Superior temporal gyrus (tissue), 1 donor: Measurements from ENCODE around the gene MEF2C.

ENCODE experiments used
- DNase-seq: peaks from one replicate; pipeline ENCODE4 v3.0.0-alpha.2; 2016; ENCODE audit errors: extremely low spot score

MEF2C gene

GRCh38 chr5:88829054-88829453 lies 53.9 kb downstream of the MEF2C start:
- no peak for DNase-seq

- no peak for DNase-seq
These were observed 55.0 kb downstream of the MEF2C start for GRCh38 chr5:88827997-88828396.

- peak; percentile 70 for DNase-seq
These were observed 56.1 kb downstream of the MEF2C start for GRCh38 chr5:88826646-88827585.

- no peak for DNase-seq
These were observed 57.2 kb downstream of the MEF2C start for GRCh38 chr5:88825584-88826315.

- DNase-seq = no peak
These were observed 57.9 kb downstream of the MEF2C start for GRCh38 chr5:88824892-88825583.

DNA sequence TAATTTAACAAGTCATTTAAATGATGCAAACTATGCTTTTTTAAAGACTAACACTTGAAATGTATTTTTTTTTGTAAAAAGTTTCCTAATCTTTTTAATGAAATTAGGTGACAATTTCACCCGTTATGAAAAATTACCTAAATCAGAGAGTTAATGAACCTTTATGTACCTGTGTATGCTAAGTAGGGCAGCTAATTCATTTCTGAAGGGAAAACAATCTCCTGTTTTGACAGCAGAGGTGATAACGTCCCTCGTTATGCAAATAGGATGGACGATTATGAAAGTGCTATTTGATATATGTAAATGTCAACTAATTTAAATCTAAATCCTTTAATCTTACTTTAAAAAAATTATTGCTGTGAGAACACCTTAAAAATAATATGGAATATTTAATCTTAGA lies 58.8 kb downstream of the MEF2C start:
- DNase-seq = no peak

DNA sequence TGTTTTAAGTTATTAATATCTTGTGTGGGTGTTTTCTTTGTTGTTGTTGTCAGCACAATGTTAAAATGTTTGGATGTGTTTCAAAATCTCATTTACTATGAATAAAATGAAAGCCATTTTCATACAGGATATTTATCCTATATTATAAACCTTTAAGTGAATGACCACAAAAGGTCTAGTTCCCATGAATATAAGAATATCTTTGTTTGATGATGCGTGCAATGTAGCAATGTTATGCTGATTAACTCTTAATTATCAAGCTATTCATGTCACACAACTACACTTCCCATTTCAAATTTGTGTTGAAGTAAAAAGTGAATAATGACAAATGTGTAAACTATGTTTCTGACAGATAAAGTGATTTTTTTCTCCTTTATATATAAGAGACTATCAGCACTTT lies 59.8 kb downstream of the MEF2C start:
- no peak for DNase-seq

GRCh38 chr5:88821161-88821560 lies 61.8 kb downstream of the MEF2C start:
- no peak for DNase-seq

DNA sequence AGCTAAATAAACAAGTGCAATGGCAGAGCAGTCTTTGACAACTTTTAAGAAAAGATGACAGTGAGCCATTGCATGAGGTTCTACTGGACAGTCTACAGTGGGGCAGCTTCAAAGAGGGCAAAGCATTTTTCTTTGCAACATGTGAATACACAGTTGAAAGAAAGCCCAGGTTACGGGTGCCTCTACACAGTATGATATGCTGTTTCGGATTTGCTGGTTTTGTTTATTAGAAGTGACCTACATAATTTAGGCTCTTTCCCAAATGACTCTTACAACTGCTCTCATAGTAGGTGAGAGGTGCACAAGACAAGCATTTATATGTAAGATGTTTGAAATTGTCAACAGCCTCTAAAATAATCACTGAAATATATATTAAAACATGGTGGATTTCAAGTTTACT lies 62.4 kb downstream of the MEF2C start:
- no peak for DNase-seq

GRCh38 chr5:88819301-88819999 lies 63.5 kb downstream of the MEF2C start:
- no peak for DNase-seq

DNA sequence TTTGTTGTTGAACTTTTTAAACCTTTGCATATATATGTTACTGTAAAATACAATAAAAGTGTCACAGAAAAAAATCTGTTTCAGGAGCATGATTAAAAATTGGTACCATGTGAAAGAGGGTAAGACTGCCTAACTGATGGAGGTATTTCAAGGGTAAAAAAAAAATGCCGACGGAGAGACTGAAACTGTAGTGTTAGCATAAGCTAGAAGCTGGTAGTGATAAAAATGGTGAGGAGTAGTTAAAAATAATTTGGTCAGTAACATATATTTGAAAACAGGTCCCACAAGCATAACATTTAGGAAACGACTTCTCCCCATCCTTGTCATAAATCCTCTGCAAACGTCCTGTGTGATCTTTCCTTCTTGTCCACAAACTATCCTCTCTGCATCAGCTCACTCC lies 64.7 kb downstream of the MEF2C start:
- no peak for DNase-seq

DNA sequence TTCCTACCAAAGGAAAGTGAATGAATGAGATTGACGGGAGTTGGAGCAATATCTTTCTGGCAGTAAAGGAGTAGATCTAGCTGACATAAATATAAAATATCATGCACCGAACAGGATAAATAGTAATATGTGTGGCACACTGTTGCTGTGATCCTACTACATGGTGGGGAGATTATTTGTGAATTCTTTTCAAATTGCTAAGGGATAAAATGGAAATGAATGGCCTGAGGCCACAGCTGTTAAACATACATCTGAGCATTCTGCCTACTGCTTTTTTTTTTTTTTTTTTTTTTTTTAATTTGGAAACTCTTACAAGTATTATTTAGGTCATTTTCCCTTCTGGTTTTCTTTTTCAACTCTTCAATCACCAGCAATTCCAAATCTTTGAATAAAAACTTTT lies 66.8 kb downstream of the MEF2C start:
- DNase-seq = no peak

DNA sequence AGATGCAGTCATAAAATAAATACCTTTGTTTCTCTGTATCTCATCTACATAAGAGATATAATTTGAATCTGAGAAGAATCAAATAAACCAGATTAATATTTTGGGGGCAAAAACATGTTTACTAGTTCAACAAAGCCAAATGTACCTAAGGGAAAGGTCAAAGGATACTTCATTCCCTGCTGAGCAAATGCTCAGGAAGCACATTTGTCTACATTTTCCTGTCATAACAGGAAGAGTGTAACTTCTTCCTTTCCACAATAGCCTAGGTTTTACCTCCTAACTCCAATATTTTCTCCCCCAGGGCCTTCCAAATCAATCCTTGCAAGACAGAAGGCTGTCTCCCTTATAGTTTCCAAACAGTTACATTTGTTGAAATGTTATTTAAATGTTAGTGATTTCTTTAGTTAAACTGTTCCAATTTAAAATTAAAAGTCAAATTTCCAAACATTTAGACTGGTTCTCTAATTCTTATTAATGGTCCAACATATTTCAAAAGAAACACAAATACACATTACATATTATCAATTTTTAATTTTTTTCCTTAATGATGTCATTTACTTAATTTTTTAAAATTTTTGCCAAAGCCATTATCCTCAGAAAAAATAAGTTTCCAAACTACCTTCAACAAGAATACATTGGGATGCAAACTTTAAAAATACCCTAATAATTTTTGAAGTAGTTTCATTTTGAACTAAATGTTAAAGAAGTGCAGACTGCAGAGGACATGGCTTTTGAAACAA lies 67.8 kb downstream of the MEF2C start:
- DNase-seq = no peak

GRCh38 chr5:88813805-88814575 lies 69.0 kb downstream of the MEF2C start:
- DNase-seq = no peak

DNA sequence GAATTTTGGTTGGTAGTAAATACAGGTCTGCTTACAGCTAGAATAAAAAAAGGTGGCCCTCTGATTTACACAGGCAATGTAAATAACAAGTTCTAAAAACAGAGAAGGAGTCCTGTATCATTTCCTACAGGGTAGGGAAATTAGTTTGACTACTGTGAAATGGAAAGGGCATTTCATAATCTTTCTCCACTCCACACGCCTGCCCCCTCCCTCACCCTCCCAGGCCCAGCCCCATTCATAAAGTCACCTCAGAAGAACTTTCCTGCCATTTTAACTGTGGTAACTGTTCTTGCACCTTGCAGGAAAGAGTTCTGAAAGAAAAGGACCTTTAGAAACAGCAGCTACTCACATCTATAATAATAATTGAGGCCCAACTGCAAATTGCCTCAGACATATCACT lies 69.7 kb downstream of the MEF2C start:
- no peak for DNase-seq

DNA sequence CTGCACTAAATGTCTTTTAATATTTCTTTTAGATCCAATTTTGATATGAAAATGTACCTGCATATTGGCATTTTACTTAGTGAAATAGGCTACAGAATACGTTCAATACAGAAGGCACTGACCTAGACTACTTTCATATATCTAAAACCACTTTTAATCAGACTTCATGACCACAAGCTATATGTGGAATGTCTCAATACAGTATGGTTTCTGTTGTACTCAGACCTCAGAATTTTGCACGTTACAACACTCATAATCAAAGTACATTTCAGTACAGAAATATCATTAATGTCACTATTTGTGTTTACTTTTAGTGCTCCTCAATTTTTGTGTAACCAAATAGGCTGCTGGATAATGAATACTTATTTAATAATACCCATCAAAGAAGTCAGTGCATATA lies 74.8 kb downstream of the MEF2C start:
- no peak for DNase-seq

DNA sequence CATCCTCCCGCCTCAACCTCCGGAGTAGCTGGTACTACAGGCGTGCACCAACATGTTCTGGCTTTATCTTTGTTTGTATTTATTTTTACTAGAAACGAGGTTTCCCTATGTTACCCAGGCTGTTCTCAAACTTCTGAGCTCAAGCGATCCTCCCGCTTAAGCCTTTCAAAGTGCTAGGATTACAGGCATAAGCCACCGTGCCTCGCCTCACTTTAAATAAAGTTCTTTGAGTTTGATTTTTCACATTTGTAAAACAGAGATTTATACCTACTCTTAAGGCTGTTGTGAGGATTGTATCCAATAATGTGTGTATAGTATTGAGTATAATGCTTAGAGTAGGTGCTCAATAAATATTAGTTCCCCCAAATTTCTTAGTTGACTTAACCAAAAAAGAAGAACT lies 75.7 kb downstream of the MEF2C start:
- no peak for DNase-seq

GRCh38 chr5:88806338-88806737 lies 76.6 kb downstream of the MEF2C start:
- no peak for DNase-seq

- DNase-seq = no peak
These were observed 77.7 kb downstream of the MEF2C start for GRCh38 chr5:88805151-88805784.

- DNase-seq = no peak
These were observed 78.5 kb downstream of the MEF2C start for GRCh38 chr5:88804444-88804843.
